GM08714 (cell line): Measurements from ENCODE around the gene SH3RF3.

Source experiments
- H3K4me3 ChIP-seq: fragments of 200-500 bp; sonication (Bioruptor generic); 2 replicates; pipeline ENCODE4 v1.5.1; 2014; ENCODE audit warnings: mild to moderate bottlenecking, low read length, inconsistent platforms
- ZNF274 ChIP-seq: IDR thresholded peaks from 2 replicates; pipeline ENCODE4 v1.6.1; 2012; ENCODE audit warnings: mild to moderate bottlenecking, low read depth, low read length

Gene SH3RF3

DNA sequence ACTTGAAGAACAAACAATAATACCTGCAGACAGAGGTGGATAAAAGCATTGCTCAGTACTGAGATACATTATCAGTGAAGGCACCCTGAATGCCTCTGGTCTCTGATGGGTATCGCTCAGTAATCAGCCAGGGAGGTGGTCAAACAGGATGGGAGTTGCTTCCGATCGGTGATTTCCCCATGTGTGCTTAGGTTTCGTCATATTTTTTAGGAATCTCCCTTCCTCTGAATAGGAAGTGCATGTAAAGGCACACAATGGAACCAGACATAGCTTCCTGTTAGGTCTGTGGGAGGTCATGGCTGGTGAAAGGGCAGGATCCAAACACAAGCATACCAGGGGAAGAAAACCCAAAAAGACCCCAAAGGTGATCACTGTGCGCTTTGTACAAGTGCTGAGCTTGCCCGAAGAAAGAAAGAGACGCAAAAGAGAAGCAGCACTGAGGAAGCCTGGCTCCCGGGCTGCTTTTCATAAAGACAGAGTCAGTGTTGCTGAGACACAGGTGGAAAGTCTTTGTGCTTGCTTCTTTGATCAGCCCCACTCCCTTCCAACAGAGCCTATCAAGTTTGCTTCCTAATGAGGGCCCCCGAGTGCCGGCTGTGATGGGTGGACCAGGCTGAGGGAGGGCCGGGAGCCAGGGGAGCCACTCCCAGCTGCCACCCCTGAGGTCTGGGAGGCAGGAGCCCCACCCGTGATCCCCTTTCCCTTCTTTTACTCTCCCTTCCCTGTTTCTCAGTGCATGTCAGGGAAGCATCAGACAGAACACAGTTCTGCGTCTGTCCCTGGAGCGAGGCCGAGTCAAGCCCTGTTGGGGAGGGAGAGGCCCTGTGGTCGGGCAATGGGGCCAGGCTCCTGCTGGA lies 138.2 kb downstream of the SH3RF3 start:
- H3K4me3 ChIP-seq = no peak overlapping the region
- no peak for TF ChIP-seq ZNF274

DNA sequence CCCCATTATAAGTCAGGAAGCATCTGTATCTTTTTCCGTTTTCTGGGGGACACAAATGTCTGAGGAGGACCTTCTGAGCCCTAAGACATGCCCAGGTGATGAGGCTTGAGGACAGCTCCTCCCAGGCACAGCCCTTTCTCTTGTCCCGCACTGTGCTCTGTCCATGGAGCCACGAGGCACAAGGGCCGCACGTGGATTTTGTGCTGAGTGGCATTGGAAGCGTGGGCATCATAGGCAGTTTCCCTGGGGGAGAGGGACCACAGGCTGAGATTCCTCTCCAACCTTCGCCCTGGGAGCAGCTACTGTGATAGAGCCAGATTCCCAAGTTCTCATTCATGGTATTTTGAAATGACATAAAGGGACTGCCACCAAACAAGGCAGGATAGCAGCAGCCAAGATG lies 139.9 kb downstream of the SH3RF3 start:
- no peak for TF ChIP-seq ZNF274
- H3K4me3 ChIP-seq = no peak overlapping the region

DNA sequence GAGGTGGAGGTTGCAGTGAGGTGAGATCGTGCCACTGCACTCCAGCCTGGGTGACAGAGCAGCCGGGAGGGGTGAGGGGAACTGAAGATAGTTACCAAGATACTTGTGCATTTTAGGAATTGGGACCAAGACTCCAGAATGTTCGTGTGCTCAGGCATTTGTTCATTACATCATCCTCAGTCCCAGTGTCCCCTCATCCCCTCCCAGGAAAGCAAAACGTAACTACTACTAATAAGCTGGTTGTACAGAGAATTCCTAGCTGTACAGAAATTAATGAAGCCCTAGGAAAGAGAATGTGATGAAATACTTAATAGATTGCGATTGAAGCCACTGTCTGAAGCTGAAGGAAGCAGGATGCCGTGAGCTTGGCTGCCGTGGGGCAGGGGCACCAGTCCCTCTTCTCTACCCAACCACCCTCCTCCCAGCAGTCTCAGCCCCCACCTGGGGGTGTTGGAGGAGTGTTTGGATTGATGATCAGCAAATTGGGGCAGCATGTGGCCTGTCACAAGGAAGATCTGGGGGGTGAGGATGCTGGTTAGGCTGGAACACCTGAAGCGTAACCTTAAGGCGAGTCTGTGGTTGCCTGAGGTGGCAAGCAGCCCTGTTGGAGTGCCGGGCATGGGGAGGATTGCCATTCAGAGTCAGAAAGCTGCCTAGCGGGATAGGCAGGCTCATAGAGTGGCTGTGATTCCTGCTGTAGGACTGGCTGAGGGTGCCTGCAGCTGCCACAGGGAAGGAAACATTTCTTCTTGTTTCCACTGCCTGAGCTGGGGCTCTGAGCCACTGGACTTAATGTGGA lies 140.9 kb downstream of the SH3RF3 start:
- no peak overlapping the region for H3K4me3 ChIP-seq
- no peak for TF ChIP-seq ZNF274

DNA sequence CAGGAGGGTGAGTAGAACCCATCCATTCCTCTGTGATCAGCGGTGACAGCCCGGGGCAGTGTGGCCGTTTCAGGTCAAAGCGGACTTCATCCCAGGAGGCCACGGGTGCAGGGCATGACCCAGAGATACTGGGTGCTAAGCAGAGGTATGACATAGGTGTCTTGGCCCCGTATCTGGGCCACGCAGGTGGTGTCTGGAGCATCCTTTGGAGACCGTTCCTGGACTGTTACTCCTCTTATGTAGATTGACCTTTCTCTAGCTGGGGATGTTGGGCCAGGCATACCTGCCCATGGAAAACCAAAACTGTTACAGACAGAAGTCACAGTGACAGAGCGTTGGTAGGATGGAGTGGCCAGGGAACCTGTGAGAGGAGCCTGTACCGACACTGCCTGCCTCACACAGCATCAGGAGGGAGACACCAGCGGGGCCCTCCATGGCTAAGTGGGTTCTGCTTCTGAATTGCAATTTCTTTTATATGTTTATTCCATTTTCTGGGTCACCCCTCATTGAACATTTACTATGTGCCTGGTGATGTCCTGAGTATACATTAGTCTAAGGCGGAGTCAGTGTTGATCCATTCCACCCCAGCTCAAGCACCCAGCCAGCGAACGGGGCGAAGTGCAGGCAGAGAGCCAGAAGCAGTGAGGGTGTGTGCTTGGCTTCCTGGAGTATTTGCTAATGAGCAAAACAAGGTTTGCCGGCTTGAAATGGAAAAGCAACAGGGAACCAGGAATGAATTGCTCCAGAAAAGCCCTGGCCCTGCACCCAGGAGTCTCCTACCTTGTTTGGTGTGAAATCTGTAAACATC lies 141.7 kb downstream of the SH3RF3 start:
- no peak for TF ChIP-seq ZNF274
- no peak overlapping the region for H3K4me3 ChIP-seq

DNA sequence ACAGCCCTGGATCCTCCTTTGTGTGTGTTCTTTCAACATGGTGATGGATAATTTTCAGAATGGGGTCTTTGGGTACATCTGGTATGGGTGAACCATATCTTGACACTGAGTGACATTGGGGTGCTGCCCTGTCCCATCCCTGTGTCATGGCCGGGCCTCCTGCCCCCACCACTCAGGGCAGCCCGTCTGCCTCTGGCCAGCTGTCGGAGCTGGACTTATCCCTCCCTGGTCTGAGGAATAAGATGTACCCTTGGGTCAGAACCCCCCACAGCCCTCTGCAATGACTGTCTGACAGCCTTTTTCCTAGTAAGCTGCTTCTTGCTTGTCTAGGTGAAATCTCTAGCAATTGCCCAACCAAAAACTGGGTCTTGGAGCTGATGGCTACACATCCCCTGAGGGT lies 142.9 kb downstream of the SH3RF3 start:
- no peak for TF ChIP-seq ZNF274
- H3K4me3 ChIP-seq = no peak overlapping the region

DNA sequence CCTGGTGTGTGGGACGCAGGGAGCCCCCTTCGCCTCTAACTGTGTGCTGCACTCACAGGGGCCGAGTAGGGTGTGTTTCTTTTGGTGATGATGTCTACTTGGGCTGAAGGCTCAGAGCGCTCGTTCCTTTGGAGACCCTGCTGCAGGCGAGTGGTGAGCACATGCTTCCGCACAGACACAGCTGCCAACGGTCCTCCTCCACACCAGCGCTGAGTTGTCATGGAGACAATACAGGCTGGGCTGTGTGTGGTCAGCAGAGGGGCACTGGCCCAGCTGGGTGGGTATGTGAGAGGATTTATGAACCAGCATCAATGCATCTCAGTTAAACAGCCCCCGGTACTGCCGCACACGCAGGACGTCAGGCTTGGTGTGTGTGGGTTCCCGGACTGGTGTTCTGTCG lies 143.5 kb downstream of the SH3RF3 start:
- no peak overlapping the region for H3K4me3 ChIP-seq
- TF ChIP-seq ZNF274 = no peak

DNA sequence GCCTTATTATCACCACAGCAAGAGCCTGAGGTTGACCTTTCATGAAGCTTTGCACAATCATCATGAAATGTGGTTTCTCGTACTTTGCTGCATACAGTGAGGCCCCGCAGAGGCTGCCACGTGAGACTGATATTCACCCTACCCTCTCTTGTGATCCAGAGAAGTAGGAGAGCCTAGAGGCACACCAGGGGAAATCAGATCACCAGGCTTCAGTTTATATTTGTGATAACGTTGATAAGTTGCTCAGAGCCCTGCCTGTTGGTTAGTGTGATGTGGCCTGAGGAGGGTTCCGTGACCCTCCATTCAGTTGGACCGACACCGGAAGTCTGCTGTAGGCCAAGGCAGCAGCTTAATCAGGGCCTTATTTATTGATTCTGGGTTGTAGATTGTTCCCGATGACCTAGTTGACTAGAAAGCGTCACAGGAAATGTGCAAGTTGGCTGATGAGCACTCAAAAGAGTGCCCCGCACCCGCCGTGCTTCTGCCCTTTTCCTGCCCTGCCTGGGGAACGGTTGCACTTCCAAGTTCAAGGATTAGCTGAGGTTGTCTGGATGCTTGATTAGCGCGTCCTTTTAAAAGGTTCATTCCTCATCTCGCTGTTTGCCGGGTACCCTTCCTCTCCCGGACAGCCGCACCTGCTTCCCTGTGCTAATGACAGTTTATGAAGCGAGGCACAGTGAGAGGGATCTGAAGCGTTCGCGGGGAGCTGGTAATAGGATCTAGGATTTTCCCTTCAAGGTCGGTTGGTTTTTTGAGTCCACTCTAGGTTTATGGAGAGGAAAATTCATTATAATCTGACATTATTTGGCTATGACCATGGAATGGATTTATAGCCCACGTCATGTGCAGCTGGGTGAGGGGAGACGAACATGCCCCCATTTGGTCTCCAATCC lies 146.4 kb downstream of the SH3RF3 start:
- H3K4me3 ChIP-seq = no peak overlapping the region
- TF ChIP-seq ZNF274 = no peak

DNA sequence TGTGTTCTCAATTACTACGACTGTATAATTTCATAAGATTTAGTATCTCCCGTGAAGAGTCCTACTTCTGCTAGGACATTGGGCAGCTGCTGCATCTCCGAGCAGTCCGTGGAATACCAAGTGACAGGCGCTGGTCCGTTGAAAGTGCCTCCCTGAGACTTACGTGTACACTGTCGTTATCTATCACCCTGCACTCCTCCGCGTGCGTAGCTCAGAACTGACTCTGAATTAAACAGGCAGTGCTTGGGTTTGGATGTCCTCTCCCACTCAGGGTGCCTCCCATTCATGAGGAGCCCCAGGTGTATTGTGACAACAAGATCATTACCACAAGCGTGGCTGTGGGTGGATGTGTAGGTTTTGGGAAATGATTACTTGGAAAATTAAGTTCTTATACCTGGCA lies 148.4 kb downstream of the SH3RF3 start:
- no peak for TF ChIP-seq ZNF274
- no peak overlapping the region for H3K4me3 ChIP-seq

DNA sequence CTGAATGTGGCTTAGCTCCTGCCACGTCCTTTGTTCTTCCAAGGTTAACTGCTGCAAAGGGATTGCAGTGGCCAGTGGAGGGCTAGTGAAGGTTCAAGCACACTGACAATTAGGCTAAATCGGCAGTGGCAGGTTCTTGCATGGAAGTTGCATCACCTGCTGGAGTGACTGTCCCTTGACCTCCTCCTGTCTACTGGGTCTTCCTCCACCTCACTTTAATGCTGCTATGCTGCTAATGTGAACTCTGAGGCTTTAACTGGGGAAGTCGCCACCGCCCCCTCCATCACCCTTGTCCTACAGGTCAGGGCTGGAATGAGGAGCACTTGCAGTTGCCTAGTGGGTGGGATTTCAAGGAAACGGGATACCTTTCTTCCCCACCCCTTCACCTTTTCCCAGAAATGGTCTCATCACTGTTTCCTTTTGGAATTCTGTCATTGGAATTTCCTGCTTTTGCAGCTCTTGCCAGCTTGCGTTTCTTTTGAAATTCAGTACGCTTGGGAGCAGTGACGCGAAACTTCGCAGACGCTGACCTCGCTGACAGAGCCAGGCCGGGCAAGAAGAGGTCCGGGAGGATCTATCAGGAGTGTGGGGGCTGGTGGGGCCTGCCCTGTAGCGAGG lies 150.3 kb downstream of the SH3RF3 start:
- no peak overlapping the region for H3K4me3 ChIP-seq
- TF ChIP-seq ZNF274 = no peak

DNA sequence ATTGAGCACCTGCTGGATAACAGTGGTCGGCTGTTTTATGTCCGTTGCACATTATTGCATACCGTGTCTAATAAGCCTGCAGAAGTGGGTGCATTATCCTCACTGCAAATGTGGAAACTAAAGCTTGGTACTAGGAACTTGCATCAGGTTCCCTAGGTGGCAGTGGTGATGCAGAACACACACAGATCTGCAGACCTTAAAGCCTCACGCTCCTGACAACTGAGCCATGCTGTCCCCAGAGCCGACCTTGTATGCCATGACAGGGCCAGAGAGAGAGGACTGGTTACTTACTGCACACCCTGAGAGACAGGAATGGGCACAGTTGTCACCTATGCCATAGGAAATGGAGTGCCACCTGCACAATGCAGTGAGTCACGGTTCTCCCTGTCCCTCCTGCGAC lies 151.8 kb downstream of the SH3RF3 start:
- no peak for TF ChIP-seq ZNF274
- H3K4me3 ChIP-seq = no peak overlapping the region

DNA sequence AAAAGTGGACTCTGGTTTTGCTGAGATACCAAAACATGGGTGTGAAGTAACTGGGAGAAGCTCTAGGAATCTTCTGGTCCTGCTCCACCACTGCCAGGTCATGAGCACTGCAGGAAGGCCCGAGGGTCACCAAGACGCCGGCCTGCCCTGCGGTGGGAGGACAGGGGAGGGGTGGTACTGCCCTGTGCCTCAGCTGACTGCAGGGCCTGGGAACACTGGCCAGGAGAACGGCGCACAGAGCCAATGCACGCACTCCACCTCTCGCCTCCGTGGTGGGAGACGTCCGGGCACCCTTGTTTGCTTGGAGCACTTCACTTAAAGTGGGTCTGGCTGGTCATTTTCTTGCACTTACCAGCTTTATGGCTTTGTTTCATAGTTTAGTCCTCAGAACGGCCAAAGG lies 153.4 kb downstream of the SH3RF3 start:
- TF ChIP-seq ZNF274 = no peak
- H3K4me3 ChIP-seq = no peak overlapping the region

DNA sequence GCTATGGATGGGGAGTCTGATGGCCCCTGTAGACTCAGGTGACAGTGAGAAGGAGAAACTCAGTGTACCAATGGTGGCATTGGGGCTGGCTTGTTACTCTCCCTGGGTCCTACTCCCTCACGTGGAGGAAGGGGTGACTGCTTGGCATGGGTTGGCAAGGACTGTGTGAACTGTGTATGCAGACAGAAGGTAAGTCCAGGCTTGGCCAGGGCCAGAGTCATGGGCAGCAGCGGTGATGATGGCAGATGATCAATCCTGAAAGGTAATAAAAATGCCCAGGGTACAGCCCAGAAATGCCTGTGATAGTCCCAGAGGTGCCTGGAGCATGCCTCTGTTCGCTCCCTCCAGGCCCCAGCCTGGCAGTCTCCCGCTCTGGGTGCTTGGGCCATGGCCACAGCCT lies 153.9 kb downstream of the SH3RF3 start:
- no peak overlapping the region for H3K4me3 ChIP-seq
- TF ChIP-seq ZNF274 = no peak

DNA sequence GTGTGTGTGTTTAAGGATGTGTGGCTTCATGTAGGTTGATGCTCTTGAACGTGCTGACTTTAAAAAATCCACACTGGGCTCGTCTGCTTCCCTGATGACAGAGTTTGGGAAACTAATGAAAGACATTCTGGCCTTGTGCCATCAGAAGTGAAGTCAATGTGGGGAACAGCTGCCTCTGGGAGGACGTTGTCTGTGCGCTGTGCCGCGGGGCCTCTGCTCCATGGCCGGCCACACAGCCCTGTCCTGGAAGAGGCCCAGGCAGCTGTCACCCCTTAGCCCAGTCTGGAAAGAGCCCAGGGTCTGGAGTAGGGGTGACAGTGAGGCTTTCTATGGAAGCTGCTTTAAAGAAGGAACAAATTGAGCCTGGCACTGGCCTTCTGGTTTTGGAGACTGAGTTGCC lies 155.8 kb downstream of the SH3RF3 start:
- no peak for TF ChIP-seq ZNF274
- no peak overlapping the region for H3K4me3 ChIP-seq

DNA sequence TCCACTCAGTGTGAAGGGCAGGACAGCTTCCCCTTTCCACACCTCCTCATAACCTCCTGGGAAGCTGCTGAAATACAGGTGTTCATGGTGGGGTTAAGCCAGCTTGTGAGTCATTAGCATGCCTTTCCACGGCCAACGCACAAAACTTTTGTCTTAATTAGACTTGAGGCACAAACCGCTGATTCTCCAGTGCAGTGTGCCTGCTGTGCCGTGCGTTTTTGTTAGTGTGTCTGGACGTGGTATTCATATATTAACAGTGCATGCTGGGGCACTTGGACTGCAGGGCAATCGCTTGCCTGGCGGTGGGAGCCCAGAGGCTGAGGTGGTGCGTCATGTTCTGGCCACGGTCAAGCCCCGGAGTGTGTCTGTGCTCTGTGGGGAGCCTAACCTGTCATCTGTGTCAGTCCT lies 156.2 kb downstream of the SH3RF3 start:
- no peak overlapping the region for H3K4me3 ChIP-seq
- no peak for TF ChIP-seq ZNF274
